Upper lobe of right lung (tissue), 1 donor: ENCODE measurements around the gene MARCKSL1. TPM values are rescaled to one million over a fixed set of nuclear protein-coding genes. Genes with fewer than 3 reads are reported as not detected.
A peak's percentile ranks its signal among the peaks of the same experiment; 100 is the strongest.

Experiments
- ATAC-seq: fragments of 200-7000 bp; cut with Tn5 transposase; one replicate; pipeline ENCODE4 v1.9.1; 2020; ENCODE audit warnings: mild to moderate bottlenecking, moderate library complexity
- DNase-seq: peaks from one replicate; pipeline ENCODE4 v3.0.0-alpha.2; 2020
- H3K27ac ChIP-seq: fragments of 200-600 bp; one replicate; pipeline ENCODE4 v1.8.0; 2022
- H3K27me3 ChIP-seq: fragments of 200-600 bp; one replicate; pipeline ENCODE4 v1.8.0; 2022; ENCODE audit warnings: mild to moderate bottlenecking
- H3K36me3 ChIP-seq: fragments of 200-600 bp; one replicate; pipeline ENCODE4 v1.8.0; 2022
- H3K4me1 ChIP-seq: fragments of 200-600 bp; one replicate; pipeline ENCODE4 v1.8.0; 2022
- H3K4me3 ChIP-seq: fragments of 200-600 bp; one replicate; pipeline ENCODE4 v1.8.0; 2022; ENCODE audit warnings: mild to moderate bottlenecking
- H3K9me3 ChIP-seq: fragments of 200-600 bp; one replicate; pipeline ENCODE4 v1.8.0; 2022
- intact Hi-C: fragments of 100-400 bp; cut with DNase I; formaldehyde crosslinking; loops from one replicate; pipeline ENCODE4 v1.11.0; 2022
- total RNA-seq: library from RNA; stranded (reverse); fragmentation: NEBNext Ultra II Directional; extraction: Animal tissue kit (Norgen Biotek cat#: 25700); gene quantifications from one replicate; pipeline ENCODE4 v1.2.1, GENCODE V29; 2021
- TF ChIP-seq, protein P1 (sequence below): fragments of 200-600 bp; IDR thresholded peaks from one replicate; pipeline ENCODE4 v1.8.0; 2022; ENCODE audit warnings: antibody characterized with exemption
- donor health status: DM: no; HTN: yes; CAD: no; lungs with severe emphysema.

MARCKSL1 gene
- total RNA-seq, 1 donor from 2014 or later = 44.5 TPM

DNA sequence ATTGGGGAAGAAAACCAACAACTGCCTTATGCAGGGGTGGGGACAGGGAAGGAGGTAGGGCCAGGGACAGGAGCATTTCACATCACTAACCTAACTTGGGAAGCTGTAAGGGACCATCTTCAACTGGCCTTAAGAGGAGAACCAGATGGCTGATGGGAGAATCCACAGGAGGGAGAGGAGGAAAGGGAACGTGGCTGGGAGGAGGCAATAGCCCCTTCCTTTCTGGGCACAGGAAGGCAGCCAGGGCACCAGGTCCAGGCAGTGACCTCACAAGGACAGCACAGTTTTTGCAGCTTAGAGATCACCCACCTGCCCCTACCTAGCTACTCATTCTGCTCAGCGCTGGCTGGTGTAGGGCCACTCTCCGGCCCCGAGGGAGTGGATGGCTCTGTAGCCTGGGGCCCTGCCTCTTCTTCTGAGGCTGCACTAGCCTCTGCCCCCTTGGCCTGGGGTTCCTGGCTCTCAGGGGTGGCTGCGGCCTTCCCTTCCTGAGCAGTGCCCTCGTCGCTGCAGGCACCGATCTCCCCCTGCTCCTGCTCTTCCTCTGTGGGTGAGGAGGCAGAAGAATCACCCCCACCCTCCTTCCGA, 1.7 kb downstream of the MARCKSL1 start:
- ATAC-seq (no peak), DNase-seq (no peak)
- Histone ChIP-seq H3K27ac (peak overlapping the region; percentile 36), H3K9me3 (no peaks in the 10 kb centered on the region), H3K4me3 (peak overlapping the region; percentile 60), H3K27me3 (no peaks in the 10 kb centered on the region), H3K4me1 (peaks cover 28% of the 10 kb centered on the region), H3K36me3 (peaks cover 37% of the 10 kb centered on the region)
- intact Hi-C loops = no loop called here
- TF ChIP-seq, protein P1, sequence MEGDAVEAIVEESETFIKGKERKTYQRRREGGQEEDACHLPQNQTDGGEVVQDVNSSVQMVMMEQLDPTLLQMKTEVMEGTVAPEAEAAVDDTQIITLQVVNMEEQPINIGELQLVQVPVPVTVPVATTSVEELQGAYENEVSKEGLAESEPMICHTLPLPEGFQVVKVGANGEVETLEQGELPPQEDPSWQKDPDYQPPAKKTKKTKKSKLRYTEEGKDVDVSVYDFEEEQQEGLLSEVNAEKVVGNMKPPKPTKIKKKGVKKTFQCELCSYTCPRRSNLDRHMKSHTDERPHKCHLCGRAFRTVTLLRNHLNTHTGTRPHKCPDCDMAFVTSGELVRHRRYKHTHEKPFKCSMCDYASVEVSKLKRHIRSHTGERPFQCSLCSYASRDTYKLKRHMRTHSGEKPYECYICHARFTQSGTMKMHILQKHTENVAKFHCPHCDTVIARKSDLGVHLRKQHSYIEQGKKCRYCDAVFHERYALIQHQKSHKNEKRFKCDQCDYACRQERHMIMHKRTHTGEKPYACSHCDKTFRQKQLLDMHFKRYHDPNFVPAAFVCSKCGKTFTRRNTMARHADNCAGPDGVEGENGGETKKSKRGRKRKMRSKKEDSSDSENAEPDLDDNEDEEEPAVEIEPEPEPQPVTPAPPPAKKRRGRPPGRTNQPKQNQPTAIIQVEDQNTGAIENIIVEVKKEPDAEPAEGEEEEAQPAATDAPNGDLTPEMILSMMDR = no peak

DNA sequence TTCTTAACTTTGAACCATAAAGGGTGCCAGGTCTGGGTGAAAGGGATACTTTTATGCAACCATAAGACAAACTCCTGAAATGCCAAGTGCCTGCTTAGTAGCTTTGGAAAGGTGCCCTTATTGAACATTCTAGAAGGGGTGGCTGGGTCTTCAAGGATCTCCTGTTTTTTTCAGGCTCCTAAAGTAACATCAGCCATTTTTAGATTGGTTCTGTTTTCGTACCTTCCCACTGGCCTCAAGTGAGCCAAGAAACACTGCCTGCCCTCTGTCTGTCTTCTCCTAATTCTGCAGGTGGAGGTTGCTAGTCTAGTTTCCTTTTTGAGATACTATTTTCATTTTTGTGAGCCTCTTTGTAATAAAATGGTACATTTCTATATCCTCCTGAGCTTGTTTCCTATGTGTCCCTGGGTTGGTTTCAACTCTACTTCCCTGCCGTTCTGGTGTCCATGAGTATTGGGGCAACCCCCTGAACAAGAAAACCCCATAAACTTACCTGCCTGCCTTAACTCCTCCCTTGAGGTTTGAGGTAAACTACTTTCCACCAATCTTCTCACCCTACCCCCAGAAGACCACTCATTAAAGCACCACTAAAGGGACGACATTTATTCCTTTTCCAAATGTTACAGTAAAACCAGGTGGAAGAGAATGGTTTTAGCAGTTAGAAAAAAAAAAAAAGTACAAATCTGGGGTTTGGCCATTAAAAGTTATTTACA, 2.6 kb downstream of the MARCKSL1 start:
- TF ChIP-seq, protein P1 = no peak
- intact Hi-C loops = no loop called here
- no peak for ATAC-seq
- Histone ChIP-seq H3K9me3 (no peaks in the 10 kb centered on the region), H3K36me3 (peaks cover 47% of the 10 kb centered on the region), H3K27me3 (no peaks in the 10 kb centered on the region), H3K4me3 (no peak overlapping the region), H3K4me1 (peaks cover 28% of the 10 kb centered on the region), H3K27ac (no peak overlapping the region)
- no peak for DNase-seq

DNA sequence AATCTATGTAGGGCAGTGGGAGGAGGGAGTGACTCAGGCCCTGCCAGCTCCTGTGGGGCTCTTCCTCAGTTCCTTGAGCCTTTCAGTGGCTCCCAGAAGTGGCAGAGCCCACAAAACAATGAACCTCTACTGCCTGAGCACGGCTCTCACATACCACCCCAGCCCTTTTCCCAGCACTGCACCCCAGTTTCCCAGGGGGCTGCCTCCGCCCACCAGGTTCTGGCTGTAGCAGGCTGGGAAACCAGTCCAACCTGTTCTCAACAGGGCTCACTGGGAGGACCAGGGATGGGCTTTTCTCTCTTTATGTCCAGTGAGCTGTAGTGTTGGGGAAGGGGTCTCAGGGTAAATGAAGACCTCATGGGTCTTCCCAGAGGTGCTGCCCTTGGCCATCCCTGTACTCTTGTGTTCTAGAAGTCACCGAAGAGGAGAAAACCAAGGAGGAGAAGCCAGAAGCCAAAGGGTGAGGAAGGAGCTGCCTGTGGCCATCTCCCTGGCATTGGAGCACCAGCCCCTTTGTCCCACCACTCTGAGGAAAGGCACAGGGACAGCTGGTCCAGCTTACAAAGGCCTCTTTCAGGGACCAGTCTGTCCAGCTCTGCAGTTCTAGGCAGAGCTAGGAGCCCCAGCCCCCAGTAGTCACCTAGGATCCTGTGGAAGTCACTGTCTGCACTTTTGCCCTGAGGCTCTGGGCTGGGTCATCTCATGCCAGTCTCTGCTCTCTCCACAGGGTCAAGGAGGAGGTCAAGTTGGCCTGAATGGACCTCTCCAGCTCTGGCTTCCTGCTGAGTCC, 3.5 kb downstream of the MARCKSL1 start:
- Histone ChIP-seq H3K4me1 (peaks cover 21% of the 10 kb centered on the region), H3K27me3 (no peaks in the 10 kb centered on the region), H3K27ac (no peak overlapping the region), H3K4me3 (no peak overlapping the region), H3K36me3 (peaks cover 56% of the 10 kb centered on the region), H3K9me3 (no peaks in the 10 kb centered on the region)
- DNase-seq (no peak), ATAC-seq (no peak)
- TF ChIP-seq, protein P1 = no peak
- intact Hi-C loops = no loop called here

DNA sequence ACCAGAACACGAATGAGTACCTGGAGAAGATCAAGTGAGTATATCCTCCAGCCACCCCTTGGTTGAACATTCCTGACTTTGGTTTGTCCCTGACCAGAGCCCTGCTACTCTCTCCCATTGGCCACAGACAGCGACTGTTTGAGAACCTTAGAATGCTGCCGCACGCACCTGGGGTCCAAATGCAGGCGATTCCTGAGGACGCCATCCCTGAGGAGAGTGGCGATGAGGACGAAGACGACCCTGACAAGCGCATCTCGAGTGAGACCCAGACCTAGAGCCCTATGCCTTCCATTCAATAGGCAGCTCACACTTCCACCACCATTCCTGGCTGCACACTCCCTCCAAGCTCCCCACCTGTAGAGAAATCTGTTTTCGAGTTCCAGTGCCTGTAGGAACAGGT, 4.5 kb downstream of the MARCKSL1 start:
- DNase-seq = peak; percentile 45
- ATAC-seq = no peak
- TF ChIP-seq, protein P1 = no peak
- Histone ChIP-seq H3K9me3 (no peaks in the 10 kb centered on the region), H3K27me3 (no peaks in the 10 kb centered on the region), H3K27ac (no peak overlapping the region), H3K36me3 (peaks cover 65% of the 10 kb centered on the region), H3K4me3 (no peak overlapping the region), H3K4me1 (peaks cover 12% of the 10 kb centered on the region)
- intact Hi-C loops = no loop called here

DNA sequence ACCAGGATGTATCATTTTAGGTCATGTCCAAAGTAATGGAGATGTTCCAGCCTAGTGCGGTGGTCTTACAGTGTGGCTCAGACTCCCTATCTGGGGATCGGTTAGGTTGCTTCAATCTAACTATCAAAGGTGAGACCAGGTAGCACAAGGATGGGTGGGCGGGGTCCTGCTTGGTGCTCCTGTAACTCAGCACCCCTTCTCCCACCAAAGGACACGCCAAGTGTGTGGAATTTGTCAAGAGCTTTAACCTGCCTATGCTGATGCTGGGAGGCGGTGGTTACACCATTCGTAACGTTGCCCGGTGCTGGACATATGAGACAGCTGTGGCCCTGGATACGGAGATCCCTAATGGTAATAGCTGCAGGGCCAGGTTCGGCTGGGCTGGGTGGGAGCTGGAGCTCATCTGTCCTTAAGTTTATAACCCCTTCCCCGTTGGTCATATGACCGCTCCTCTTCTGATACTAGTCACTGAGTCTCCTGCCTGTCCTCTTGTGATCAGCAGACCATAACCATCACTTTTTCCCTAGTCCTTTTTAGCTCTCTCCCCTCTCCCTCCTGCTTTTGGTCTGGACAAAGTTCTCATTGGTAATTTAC, 5.4 kb downstream of the MARCKSL1 start:
- Histone ChIP-seq H3K27ac (no peak overlapping the region), H3K4me3 (no peak overlapping the region), H3K36me3 (peaks cover 66% of the 10 kb centered on the region), H3K4me1 (peaks cover 8% of the 10 kb centered on the region), H3K27me3 (no peaks in the 10 kb centered on the region), H3K9me3 (no peaks in the 10 kb centered on the region)
- TF ChIP-seq, protein P1 = no peak
- DNase-seq (peak; percentile 19), ATAC-seq (no peak)
- intact Hi-C loops = no loop called here
